Endodermal cell (in vitro differentiated cells): ENCODE data around the gene WDR27. TPM values are rescaled to one million over a fixed set of nuclear protein-coding genes. Genes with fewer than 3 reads are reported as not detected.
"Not testable (repeated sequence)": the region's sequence is repeated elsewhere in the genome, so short reads cannot be mapped to it uniquely, and the experiment has no call there.

Experiments used
- DNase-seq: peaks from one replicate; pipeline ENCODE4 v3.0.0-alpha.2; 2017
- H3K27ac ChIP-seq: 2 replicates; pipeline ENCODE4 v1.5.1; 2013; ENCODE audit warnings: mild to moderate bottlenecking, low read depth, low read length, moderate library complexity
- H3K27me3 ChIP-seq: 2 replicates; pipeline ENCODE4 v1.6.1; 2013; ENCODE audit warnings: mild to moderate bottlenecking, low read length, moderate library complexity; ENCODE audit not compliant: insufficient read depth, control insufficient read depth, poor library complexity, severe bottlenecking
- H3K36me3 ChIP-seq: 2 replicates; pipeline ENCODE4 v1.7.0; 2013; ENCODE audit warnings: mild to moderate bottlenecking, low read length, moderate library complexity; ENCODE audit not compliant: control insufficient read depth, insufficient read depth
- H3K4me1 ChIP-seq: one replicate; pipeline ENCODE4 v1.7.0; 2013; ENCODE audit warnings: low read length; ENCODE audit not compliant: control insufficient read depth, insufficient read depth
- H3K4me3 ChIP-seq: 2 replicates; pipeline ENCODE4 v1.5.1; 2013; ENCODE audit warnings: mild to moderate bottlenecking, low read length, moderate library complexity
- H3K9ac ChIP-seq: 2 replicates; pipeline ENCODE4 v1.6.1; 2013; ENCODE audit warnings: mild to moderate bottlenecking, low read length, moderate library complexity; ENCODE audit not compliant: poor library complexity, severe bottlenecking; ENCODE audit errors: extremely low read depth
- H3K9me3 ChIP-seq: 2 replicates; pipeline ENCODE4 v1.6.1; 2013; ENCODE audit warnings: mild to moderate bottlenecking, low read length, moderate library complexity; ENCODE audit not compliant: control insufficient read depth
- H3K27ac Mint-ChIP-seq: 2 replicates; pipeline ENCODE4 v1.8.0; 2020; ENCODE audit warnings: mixed read lengths
- H3K27me3 Mint-ChIP-seq: 2 replicates; pipeline ENCODE4 v1.8.0; 2021; ENCODE audit warnings: mild to moderate bottlenecking, mixed read lengths; ENCODE audit not compliant: insufficient read depth
- H3K36me3 Mint-ChIP-seq: 2 replicates; pipeline ENCODE4 v1.8.0; 2020; ENCODE audit warnings: low read depth, mixed read lengths
- H3K4me1 Mint-ChIP-seq: 2 replicates; pipeline ENCODE4 v1.8.0; 2020; ENCODE audit warnings: mixed read lengths
- H3K4me3 Mint-ChIP-seq: 2 replicates; pipeline ENCODE4 v1.8.0; 2020; ENCODE audit warnings: mild to moderate bottlenecking, moderate library complexity, mixed read lengths
- H3K9me3 Mint-ChIP-seq: 2 replicates; pipeline ENCODE4 v1.8.0; 2020; ENCODE audit warnings: mild to moderate bottlenecking, mixed read lengths
- CTCF ChIP-seq: fragments of 200-600 bp; sonication (generic); conservative IDR thresholded peaks from 2 replicates; pipeline ENCODE4 v1.5.0; 2021; ENCODE audit warnings: antibody characterized with exemption, mild to moderate bottlenecking
- WGBS, 2 experiments: methylation state at CpG; one replicate each; pipeline versions ENCODE4 v1.1.5 to v1.1.7; 2013; ENCODE audit warnings: missing lambda C conversion rate in 2 of 2, mixed read lengths in 1 of 2; ENCODE audit not compliant: insufficient coverage in 1 of 2, insufficient read length in 1 of 2; 5-methylcytosine and 5-hydroxymethylcytosine counted together
- total RNA-seq, 2 donors: library from RNA; stranded (reverse); fragmentation: NEBNext Ultra II Directional in 1 of 2; extraction: Animal tissue kit (Norgen Biotek cat#: 25700) in 1 of 2; gene quantifications; 2 replicates in 1 of 2; 3 replicates in 1 of 2; pipeline ENCODE4 v1.2.1, GENCODE V29; 2021

WDR27 gene
- total RNA-seq, 2 donors from 2014 or later: 94.4 to 110 TPM

- H3K27me3 Mint-ChIP-seq, H3K4me3 Mint-ChIP-seq, H3K27me3 ChIP-seq, H3K27ac ChIP-seq, H3K4me1 Mint-ChIP-seq, H3K4me3 ChIP-seq, H3K27ac Mint-ChIP-seq, H3K9ac ChIP-seq: not testable (repeated sequence)
- 83 to 86% methylated on average over 7 to 10 of the region's 10 CpGs for WGBS, 2 experiments
- DNase-seq: peak; percentile 84
- Mint-ChIP-seq H3K9me3 (peaks cover 39% of the 10 kb centered on the region), H3K36me3 (peaks cover 65% of the 10 kb centered on the region)
- Histone ChIP-seq H3K9me3 (peaks cover 62% of the 10 kb centered on the region), H3K4me1 (peaks cover 11% of the 10 kb centered on the region), H3K36me3 (peaks cover 65% of the 10 kb centered on the region)
- peak; percentile 77 for TF ChIP-seq CTCF
Measured at GRCh38 chr6:169697115-169697514, 4.7 kb downstream of the WDR27 start.

GRCh38 chr6:169695131-169695530 is 6.7 kb downstream of the WDR27 start:
- no peak for TF ChIP-seq CTCF
- no peaks in the 10 kb centered on the region for H3K27me3 Mint-ChIP-seq
- peaks cover 2% of the 10 kb centered on the region for H3K4me1 Mint-ChIP-seq
- WGBS, 2 experiments: 97 to 98% methylated on average over 5 of the region's 5 CpGs
- no peak overlapping the region for H3K27ac Mint-ChIP-seq
- Histone ChIP-seq H3K9me3 (peaks cover 76% of the 10 kb centered on the region), H3K27ac (no peak overlapping the region), H3K9ac (no peak overlapping the region), H3K27me3 (no peaks in the 10 kb centered on the region), H3K4me3 (peak overlapping the region; percentile 36), H3K4me1 (peaks cover 8% of the 10 kb centered on the region), H3K36me3 (peaks cover 77% of the 10 kb centered on the region)
- peaks cover 80% of the 10 kb centered on the region for H3K36me3 Mint-ChIP-seq
- DNase-seq: no peak
- no peak overlapping the region for H3K4me3 Mint-ChIP-seq
- H3K9me3 Mint-ChIP-seq: peaks cover 52% of the 10 kb centered on the region

- Histone ChIP-seq H3K27ac (no peak overlapping the region), H3K36me3 (peaks cover 83% of the 10 kb centered on the region), H3K9me3 (peaks cover 92% of the 10 kb centered on the region), H3K4me3 (no peak overlapping the region), H3K27me3 (no peaks in the 10 kb centered on the region), H3K4me1 (no peaks in the 10 kb centered on the region), H3K9ac (no peak overlapping the region)
- no peak for DNase-seq
- Mint-ChIP-seq H3K4me1 (no peaks in the 10 kb centered on the region), H3K27me3 (no peaks in the 10 kb centered on the region), H3K27ac (no peak overlapping the region), H3K9me3 (peaks cover 57% of the 10 kb centered on the region), H3K4me3 (no peak overlapping the region), H3K36me3 (peaks cover 81% of the 10 kb centered on the region)
- no peak for TF ChIP-seq CTCF
- 91 to 100% methylated on average over 2 to 3 of the region's 3 CpGs for WGBS, 2 experiments
Measured at GRCh38 chr6:169692516-169692915, 9.3 kb downstream of the WDR27 start.
